UCSD-AML1 (cell line): ENCODE measurements around the gene MRGPRX4.

Source experiments
- DNase-seq: peaks from one replicate; lab custom pipeline; 2025; ENCODE audit not compliant: unreplicated experiment; lab: John Stamatoyannopoulos, UW

MRGPRX4 gene

GRCh38 chr11:18204771-18205170 is 32.1 kb downstream of the MRGPRX4 start:
- DNase-seq: no peak

- DNase-seq: no peak
These were observed 36.4 kb downstream of the MRGPRX4 start for GRCh38 chr11:18209058-18209457.

GRCh38 chr11:18221274-18221876 is 48.7 kb downstream of the MRGPRX4 start:
- DNase-seq: no peak

- no peak for DNase-seq
These were observed 50.3 kb downstream of the MRGPRX4 start for GRCh38 chr11:18222814-18223421.
